ENCODE data around the gene ABHD17B.

ABHD17B gene

DNA sequence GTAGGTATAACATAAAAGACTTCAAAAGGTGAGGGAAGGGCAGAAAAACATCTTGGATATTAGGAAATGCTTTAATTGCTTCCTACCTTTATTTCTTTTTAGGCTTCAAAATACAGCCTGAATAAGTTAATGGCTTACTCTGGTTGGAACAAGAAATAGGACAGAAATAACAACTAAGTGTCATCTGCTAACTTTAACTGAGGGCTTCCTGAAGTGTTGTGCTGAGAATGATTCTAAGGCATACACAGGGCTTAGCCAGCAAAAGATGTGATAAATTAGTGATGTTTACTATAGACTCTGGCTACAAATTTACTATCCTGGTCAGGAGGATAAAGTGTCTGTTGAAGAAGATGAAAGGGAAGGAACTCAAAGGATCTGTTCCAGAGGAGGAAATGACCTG lies 34.2 kb downstream of the ABHD17B start:
- no peak for DNase-seq (ENCODE audit: low read depth)

DNA sequence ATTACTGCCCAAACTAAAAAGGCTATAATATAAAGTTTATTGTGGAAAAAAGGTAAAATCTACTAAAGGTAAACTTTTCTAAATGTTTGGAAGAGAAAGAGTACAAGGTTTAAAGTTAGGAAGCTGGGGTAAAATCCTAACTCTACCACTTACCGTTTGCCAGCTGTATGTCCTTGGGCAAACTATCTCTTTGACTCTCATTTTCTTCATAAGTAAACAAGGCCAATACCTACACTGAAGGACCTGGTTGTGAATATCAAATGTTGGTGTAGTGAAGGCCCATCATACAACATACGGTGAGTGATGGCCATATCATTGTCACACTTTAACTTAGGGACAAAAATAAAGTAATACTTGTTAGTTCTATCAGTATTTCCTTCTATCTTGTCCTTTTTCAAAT lies 34.9 kb downstream of the ABHD17B start:
- no peak for DNase-seq (ENCODE audit: low read depth)

DNA sequence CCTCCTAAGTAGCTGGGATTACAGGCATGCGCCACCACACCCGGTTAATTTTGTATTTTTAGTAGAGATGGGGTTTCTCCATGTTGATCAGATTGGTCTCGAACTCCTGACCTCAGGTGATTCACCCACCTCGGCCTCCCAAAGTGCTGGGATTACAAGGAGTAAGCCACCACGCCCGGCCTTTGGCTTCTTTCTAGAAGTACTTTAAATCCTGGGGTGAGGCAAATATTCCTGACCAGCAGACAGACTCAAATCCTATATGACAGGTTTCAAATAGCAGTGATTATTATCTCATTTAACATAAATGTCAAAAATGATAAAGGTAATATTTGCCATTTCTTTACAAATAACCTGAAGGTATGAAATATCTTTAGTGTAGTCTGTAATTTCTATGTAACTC lies 35.6 kb downstream of the ABHD17B start:
- DNase-seq (ENCODE audit: low read depth), result no peak

DNA sequence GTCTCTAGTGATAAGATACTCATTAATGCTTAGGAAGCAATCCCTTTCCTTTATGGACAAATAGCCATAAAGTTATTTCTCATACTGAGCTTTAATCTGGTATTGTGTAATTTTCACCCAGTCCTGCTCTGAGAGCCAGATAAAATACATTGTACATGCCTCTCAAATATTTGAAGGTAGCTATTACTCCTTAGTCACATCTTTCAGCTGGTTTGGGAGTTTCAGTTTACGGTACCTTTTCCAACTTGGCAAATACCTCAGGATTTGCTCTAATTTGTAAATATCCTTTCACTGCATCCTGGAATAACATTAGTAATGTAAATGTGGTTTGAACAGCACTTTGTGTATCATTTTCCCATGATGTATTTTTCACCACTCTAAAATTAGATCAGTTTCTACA lies 47.4 kb downstream of the ABHD17B start:
- DNase-seq (ENCODE audit: low read depth), result no peak

DNA sequence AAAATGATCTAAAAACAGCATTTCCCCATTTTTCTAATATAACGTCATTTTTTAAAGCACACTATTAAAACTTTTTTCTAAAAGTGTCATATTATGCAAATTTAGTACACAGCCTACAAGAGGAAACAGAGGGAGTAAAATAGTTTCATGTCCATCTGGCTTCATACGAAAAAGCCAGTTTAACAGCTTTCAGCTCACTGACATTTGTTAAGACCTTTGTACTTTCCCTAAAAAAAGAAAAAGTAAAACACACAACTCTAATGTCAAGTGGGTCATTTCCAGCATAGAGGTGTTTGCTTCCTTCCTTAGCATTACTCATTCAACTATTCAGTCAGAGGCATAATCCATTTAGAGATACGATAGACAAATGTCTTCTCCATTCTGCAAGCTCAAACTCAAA lies 49.4 kb downstream of the ABHD17B start:
- no peak for DNase-seq (ENCODE audit: low read depth)

DNA sequence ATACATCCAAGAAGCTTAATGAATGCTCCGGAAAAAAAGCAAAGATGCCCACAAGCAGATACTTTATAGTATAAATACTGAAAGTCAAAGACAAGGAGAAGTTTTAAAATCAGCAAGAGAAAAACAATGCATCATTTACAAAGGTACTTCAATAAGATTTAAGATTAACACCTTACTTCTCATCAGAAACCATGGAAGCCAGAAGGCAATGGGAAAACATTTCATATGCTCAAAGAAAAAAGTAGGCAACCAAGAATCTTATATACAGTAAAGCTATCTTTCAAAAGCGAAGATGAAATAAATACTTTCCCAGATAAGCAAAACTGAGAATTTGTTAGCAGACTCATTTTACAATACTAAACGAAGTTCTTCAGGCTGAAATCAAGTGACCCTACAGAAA lies 51.1 kb downstream of the ABHD17B start:
- DNase-seq (ENCODE audit: low read depth), result no peak

DNA sequence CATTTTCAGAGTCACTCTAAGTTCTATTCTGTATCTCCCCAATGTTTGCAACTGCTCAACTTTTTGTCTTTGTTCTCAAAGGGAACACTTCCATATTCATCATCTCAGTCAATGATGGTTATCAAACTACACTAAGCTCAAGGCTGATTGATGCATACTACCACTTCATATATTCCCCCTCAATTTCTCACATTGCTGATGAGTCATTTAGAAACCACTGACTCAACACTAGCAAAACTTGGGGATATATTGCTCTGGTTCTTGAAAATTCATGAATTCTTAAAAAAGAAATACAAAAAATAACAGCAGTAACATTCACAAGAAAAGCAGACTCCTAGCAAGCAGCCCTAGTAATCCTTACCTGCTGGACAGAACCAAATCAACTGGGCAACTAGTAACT lies 52.2 kb downstream of the ABHD17B start:
- DNase-seq (ENCODE audit: low read depth), result no peak

DNA sequence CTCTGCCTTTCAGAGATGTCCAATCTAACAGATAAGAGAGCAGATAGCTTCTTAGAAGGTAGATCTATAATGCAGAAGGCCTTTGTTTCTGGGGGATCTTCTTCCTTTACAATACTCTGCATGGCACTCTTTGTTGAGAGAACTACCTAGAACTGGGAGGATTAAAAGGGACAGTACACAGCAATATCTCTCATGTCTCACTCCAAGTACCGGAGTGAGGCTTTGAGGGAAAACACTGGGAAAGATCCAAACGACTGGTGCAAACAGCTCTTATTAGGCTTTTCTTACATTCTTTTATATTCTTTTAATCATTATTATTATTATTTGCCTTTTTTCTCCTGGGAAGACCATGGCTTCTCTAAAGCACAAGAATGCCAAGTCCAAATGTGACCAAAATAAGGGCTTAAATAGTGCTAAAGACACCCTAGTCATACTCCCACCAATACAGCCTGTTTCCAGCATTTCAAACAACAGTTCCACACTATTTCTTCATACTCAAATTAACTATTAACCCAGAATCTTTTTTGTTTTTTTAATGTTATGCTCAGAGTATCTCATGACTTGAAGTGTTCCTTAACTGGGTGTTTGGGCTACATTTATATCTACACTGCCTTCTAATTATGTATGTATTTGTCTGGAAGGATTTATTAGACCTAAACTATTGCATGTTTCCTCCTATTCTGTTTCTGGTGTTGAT lies 52.7 kb downstream of the ABHD17B start:
- DNase-seq (ENCODE audit: low read depth), result no peak

DNA sequence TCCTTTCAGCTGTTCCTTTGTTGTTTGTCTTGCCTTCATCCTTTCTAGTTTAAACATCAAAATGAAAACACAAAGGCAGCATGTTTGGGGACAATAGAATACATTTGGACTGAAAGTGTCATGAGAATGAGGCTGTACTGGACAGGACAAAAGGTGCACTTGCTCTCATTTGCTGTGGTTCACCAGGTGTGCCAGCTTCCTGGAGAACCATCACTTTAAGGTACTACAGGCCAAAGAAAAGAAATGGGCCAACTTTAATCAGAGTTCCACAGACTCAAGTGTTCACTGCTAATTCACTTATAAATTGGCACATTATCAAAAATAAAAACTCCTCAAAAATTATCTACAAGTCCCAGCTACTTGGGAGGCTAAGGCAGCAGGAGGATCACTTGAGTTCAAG lies 53.8 kb downstream of the ABHD17B start:
- no peak for DNase-seq (ENCODE audit: low read depth)

DNA sequence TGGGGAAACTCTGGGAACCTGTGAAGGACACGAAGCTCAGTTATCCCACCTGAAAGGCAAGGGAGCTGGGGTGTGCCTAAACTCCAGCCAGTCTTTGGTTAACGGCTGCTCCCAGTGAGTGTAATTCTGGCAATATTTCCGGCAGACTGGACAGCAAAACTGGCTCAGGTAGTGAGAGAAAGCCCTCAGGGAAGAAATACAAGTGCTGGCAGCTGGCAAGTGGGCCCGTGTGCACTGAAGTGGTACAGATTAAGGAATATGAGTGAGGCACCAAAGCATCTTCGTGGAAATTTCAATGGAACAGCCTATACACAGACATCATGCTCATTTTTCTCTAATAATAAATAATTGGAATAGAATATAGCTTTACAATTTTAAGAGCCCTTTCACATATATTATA lies 56.2 kb downstream of the ABHD17B start:
- DNase-seq (ENCODE audit: low read depth), result no peak

DNA sequence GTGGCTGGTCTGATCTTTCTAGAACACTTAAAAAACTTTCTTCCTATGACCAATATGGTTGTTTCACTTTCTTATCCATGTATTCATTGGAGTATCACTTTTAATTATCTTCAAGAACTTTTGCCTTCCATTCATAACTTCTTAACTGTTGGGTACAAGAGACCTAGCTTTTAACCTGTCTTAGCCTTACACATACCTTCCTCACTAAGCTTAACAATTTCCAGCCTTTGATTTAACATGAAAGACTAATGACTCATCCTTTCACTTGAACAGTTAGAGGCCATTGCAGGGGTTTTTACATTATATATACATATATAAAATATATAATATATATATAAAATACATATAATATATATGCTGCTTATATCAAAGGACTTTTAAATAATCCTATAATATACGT lies 57.9 kb downstream of the ABHD17B start:
- no peak for DNase-seq (ENCODE audit: low read depth)

DNA sequence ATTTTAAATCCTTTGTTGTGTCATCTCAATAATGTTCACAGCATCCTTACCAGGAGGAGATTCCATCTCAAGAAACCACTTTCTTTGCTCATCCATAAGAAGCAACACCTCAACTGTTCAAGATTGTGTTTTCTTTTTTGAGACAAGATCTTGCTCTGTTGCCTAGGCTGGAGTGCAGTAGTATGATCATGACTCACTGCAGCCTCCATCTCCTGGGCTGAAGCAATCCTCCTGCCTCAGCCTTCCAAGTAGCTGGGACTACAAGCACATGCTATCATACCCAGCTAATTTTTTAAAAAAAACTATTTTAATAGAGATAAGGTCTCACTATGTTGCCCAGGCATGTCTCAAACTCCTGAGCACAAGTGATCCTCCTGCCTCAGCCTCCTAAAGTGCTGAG lies 60.0 kb downstream of the ABHD17B start:
- DNase-seq (ENCODE audit: low read depth), result no peak

DNA sequence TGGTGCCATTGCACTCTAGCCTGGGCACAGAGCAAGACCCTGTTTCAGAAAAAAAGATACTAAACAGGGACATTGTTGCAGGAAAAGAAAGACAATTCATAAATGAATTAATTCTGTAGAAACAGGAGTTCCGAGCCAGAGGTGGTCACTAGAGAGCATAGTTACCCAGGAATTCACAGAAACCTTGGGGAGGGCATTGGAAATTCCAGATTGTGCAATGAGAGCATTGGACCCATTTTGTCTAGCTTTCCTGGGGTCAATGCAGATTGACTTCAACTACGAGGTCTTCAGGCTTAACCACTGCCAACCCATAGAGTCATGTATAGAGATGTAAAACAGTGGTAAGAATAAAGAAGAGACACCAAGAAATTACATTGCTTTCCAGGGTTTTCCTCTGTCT lies 63.1 kb downstream of the ABHD17B start:
- DNase-seq (ENCODE audit: low read depth), result no peak

DNA sequence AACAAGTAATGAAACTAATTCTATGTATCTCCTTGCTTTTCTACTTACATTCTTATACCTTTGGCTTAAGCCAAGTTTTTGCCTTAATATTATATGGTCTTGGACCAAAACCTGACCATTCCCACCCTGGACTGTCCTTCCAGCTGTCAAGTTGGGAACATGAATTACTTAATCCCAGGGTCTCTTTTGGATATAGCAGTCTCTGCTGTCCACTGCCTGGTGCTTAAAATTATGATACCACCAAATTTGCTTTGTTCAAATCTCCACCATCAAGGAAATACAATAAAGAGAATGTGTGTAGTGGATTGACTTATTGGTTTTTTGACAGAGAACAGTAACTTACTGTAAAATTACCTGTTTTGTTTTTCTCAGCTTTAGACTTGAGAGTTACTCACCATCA lies 66.2 kb downstream of the ABHD17B start:
- DNase-seq (ENCODE audit: low read depth), result no peak

DNA sequence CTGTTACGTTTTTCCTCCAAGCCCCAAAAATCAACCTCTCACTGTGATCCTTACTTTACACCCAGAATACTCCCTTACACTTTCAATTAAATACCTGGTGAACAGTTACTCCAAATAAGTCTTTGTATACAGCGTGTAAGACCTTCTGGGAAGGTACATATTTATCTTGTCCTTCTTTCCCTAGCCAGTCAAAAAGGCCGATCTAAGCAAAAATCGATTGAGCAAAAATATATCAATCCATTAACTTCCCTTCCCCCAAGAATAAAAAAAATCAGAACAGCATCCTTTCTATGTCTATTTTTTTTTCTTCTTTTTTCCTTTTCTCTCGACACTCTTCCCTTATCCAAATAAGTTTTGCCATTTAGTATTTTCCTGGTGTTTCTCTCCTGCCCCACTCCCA lies 71.3 kb downstream of the ABHD17B start:
- no peak for DNase-seq (ENCODE audit: low read depth)

DNA sequence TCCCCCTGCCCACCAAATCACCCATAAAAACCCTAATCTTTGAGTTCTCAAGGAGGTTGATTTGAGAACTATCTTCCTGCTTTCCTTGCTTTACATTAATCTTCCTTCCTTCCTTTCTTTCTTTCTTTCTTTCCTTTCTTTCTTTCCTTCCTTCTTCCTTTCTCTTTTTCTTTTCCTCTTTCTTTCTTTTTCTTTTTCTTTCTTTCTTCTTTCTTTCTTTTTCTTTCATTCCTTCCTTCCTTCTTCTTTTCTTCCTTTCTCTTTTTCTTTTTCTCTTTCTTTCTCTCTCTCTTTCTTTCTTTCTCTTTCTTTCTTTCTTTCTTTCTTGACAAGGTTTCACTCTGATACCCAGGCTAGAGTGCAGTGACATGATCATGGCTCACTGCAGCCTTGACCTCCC lies 75.4 kb downstream of the ABHD17B start:
- no peak for DNase-seq (ENCODE audit: low read depth)

DNA sequence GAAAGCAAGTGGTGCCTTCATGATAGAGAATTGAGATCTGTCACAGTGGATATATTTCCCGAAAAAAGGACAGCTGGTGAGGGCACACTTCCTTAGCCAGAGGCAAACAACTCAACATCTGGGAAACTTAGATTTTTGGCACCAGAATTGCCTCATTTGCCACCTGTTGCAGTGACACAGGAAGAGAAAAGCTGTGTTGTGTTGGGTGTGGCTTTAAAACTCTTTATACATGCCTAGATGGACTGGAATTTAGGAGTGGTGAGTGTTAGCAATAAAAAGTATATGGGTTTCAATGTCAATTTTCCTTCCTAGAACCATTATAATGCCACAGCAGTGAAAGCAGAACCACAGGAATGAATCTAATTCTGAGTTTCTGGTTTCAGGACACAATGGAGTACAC lies 80.1 kb downstream of the ABHD17B start:
- DNase-seq (ENCODE audit: low read depth), result no peak

DNA sequence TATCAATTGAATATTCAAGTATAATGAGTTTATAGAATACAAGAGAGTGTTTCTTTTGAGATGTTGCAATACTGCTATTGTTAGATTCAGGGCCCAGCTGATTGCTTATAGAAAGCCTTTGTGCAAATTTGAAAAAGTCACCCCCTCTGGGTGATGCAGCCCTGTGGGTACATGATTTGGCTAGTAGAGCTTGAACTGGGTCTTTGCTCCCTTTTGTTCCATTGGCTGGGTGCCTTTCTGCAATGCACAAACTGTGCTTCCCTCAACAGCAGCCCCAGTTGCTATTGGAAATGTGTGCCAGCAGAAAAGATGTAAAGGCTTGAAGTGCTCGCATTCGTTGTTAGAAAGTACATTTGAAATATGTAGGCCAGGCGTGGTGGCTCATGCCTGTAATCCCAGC lies 80.8 kb downstream of the ABHD17B start:
- DNase-seq (ENCODE audit: low read depth), result no peak

DNA sequence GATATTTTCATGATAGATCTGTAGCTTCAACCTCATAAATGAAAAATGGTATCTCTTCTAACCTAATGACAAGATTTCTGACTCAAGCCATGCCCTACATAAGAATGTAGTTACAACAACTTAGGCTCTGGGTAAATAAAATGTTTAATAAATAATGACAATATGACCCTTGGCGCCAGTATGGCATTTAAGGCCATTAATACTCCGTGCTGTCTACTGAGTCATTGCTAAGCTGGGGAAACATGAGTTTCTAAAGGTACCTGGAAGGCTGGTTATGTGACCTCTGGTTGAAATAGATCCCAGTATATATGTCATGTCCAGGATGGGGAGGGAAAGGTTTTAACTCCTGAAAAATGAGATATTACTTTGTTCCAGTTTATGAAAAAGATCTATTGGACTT lies 84.7 kb downstream of the ABHD17B start:
- DNase-seq (ENCODE audit: low read depth), result no peak

DNA sequence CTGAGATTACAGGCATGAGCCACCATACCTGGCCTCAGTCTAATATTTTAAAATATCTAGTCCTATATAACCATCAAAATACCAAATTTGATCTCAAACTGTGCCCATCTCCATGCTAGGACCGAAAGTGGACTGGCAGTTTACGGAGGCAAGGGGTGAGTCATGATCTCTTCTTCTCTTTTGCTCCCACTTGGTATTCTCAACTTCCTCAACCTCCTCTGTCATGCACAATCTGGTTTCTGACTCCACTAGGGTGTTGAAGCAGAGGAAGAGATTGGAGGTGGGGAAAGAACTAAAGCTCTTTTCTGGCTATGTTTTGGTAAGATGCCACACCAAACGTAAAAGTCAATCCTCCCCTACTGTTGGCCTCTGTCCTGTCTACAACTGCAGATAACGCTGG lies 86.7 kb downstream of the ABHD17B start:
- no peak for DNase-seq (ENCODE audit: low read depth)

DNA sequence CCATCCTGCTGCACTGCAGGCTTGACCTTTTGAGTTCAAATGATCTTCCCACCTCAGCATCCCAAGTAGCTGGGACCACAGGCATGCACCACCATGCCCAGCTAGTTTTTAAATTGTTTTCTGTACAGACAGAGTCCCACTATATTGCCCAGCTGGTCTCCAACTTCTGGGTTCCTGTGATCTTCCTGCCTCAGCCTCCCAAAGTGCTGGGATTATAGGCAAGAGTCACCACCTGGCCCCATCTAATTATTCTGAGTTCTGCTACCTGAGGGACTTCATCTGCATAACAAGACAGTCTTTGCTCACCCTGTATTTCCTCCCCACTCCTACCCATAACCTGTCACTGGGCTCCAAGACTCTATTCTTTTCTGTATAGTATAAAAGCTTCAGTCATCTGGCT lies 88.1 kb downstream of the ABHD17B start:
- DNase-seq (ENCODE audit: low read depth), result no peak

DNA sequence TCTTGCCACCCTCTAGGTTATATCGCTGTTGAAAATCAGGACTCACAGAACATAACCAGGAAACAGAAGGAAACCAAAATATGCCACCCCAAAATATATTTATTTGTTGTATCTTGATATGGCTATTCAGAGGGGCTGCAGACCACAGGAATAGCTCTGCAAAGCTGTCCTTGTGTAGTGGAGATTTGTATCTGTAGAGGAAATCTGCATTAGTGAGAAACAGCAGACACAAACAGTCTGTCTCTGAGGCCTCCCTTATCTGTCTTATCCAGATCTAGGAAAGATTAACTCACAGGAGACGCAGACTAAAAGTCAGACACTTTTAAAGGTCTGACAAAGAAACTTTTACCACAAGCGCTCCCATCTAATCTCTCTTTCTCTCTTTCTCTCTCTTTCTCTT lies 88.5 kb downstream of the ABHD17B start:
- no peak for DNase-seq (ENCODE audit: low read depth)

DNA sequence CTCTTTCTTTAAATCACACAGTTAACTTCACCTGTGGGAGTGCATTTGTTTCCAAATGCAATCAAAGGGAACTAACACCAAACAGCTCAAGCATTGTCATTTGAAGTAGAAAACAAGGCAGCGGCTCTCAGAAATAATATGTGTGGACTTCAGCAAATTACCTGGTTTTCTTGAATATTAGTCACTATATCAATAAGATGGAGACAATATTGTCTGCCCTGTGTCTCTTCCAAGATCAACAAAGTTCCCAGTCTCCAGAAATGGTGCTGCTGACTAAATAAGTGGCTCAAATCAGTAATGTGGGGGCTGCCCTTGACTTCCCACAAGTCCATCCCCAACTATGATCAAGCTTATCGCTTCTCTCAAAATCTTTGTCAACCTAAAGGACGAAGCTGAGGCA lies 89.6 kb downstream of the ABHD17B start:
- DNase-seq (ENCODE audit: low read depth), result no peak

DNA sequence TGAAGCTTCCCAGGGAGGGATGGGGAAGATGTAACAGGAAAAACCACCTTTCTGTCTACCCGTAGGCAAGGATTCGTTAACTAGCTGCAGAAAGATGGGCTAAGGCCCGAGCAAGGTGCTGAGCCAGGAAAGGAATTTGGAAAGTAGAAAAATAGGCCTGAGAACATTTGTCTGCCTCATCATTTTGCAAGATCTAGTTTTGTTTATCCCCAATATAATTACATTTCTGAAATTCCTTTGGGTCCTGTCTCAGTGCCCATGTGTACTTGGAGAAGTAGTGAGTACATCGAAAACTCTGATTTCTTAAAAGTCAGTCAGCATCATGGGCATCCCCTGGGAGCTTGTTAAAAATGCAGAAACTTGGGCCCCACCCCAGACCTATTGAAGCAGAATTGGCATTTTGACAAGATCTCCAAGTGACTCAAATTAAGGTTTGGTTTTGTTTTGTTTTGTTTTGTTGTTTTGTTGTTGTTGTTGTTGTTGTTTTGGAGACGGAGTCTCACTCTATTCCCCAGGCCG lies 90.5 kb downstream of the ABHD17B start:
- no peak for DNase-seq (ENCODE audit: low read depth)
